Measurements from ENCODE around the gene PCA3.

- no peak for TF ChIP-seq CTCF (IDR thresholded peaks at IDR 0.05)
- no peak for TF ChIP-seq EZH2 (IDR thresholded peaks at IDR 0.05; ENCODE audit: borderline replicate concordance, insufficient read depth, low read depth, low read length, poor library complexity, severe bottlenecking)
Observed at GRCh38 chr9:76784881-76785280, 20.6 kb downstream of the PCA3 start.

All from B cell (primary cell).